GM18520 (cell line): ENCODE data around the gene FAM20C.

Source experiments
- ATAC-seq: cut with Tn5 transposase; IDR thresholded peaks from one replicate; pipeline ENCODE4 v1.9.1; 2021; ENCODE audit not compliant: unreplicated experiment

The FAM20C gene

DNA sequence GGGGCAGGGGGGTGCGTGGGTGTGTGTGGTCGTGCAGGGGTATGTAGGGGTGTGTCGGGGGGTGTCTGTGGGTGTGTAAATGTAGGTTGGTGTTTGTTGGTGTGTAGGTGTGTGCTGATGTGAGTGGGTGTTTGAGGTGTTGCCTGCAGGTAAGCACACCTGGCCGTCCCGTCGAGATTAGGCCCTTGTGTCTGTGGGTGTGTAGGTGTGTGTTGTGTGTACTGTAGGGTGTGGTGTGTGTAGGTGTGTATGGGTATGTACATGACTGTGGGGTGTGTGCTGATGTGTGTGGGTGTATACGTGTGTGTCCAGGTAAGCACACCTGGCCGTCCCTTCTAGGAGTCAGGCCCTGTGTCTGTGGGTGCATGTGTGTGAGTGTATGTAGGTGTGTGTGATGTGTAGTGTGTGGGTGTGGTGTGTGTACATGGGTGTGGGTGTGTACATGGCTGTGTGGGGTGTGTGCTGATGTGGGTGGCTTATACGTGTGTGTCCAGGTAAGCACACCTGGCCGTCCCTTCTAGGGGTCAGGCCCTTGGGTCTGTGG, 15.8 kb downstream of the FAM20C start:
- no peak for ATAC-seq

DNA sequence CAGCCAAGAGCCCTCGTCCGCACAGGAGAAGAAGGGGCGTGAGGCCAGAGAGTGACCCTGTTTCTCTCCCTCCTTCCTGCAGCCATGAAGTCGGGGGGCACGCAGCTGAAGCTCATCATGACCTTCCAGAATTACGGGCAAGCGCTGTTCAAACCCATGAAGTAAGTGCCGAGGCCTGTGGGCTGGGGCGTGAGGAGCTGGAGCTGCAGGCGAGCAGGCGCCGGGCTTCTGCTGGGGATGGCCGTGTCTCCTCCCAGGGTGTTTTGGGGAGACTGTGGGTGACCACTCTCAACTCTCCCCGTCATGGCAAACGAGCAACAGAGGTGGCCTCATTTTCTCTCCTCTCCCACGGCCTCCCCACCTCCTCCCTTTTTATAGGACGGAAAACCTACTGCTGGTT, 16.4 kb downstream of the FAM20C start:
- no peak for ATAC-seq

DNA sequence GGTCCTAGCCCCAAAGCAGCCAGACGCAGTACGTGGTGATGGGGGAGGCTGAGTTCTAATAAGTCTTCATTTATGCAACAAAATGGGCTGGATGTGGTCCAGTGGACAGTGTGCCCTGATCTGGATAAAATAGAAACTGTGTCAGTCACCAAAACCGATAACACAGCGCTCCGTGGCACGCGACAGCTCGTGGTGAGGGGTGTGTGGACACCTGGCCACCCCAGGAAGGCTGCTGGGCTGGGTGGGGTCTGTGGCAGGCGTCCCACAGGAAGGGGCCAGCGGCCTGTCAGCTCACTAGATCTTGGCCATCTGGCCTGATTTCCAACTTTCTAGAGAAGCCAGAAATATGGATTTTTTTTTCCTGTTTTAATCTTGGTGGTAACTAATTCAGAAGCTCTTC, 17.0 kb downstream of the FAM20C start:
- ATAC-seq: no peak

DNA sequence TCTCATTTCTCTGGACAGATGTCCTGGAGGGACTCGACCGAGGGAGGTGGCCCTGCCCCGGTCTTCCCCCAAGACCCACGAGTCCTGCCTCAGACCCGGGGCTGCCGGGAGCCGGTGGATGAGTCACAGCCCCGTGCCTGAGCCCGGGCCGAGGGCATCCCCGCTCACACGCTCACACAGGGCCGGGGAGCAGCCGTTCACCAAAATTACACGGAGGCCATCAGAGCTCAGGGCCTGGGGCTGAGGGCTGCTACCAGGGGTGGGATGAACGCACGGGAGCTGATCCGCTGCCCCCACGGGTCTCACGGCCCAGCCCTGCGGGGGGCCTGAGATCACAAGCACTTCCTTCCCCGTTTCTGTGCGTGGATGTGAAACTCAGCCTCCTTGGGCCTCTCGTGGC, 17.5 kb downstream of the FAM20C start:
- ATAC-seq: no peak

- no peak for ATAC-seq
Measured at GRCh38 chr7:210401-210925, 18.1 kb downstream of the FAM20C start.

DNA sequence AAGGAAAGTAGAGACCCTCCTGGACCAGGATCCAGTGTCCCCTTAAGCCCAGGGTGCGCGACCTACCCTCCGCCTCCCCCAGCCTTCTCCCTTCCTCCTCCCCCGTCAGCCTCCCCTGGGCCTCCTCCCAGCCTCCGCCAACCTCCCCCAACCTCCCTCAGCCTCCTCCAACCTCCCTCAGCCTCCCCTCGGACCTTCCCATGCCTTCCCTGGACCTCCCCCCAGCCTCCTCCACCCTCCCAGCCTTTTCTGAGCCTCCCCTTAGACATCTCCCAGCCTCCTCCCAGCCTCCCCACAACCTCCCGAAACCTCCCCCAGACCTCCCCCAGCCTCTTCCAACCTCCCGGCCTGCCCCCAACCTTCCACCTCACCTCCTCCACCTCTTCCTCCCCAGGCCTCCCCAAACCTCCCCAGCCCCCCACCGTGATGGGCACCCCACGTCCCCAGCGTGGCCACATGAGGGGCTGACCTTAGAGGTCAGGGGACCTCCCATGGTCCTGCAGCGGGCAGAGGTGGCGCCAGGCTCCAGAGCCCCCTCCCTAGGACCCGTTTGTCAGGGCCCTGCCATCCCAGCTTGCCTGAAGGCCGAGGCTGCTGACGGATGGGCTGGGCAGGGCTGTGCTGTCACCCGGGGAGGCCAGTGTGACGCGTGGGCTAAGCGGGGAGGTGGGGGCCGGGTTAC, 18.8 kb downstream of the FAM20C start:
- no peak for ATAC-seq

GRCh38 chr7:211715-212058, 19.3 kb downstream of the FAM20C start:
- ATAC-seq: no peak

DNA sequence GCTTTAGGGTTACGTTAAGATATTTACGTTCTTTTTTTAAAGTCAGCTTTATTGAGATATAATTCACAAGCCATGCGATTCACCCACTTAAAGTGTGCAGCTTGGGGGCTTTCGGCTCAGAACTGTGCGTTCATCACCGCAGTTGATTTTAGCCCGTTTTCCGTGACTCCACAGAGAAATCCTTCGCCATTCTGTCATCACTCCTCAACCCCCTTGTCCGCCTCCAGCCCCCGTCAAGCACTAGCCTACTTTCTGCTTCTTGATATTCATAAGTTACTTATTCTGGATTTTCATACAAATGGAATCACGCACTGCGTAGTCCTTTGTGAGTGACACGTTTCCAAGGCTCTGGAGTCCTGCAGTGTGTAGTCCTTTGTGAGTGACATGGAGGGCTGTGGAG, 20.4 kb downstream of the FAM20C start:
- no peak for ATAC-seq

- no peak for ATAC-seq
Measured at GRCh38 chr7:213324-213993, 21.1 kb downstream of the FAM20C start.

GRCh38 chr7:214410-215212, 22.2 kb downstream of the FAM20C start:
- ATAC-seq: no peak

GRCh38 chr7:216360-217300, 24.3 kb downstream of the FAM20C start:
- ATAC-seq: no peak

DNA sequence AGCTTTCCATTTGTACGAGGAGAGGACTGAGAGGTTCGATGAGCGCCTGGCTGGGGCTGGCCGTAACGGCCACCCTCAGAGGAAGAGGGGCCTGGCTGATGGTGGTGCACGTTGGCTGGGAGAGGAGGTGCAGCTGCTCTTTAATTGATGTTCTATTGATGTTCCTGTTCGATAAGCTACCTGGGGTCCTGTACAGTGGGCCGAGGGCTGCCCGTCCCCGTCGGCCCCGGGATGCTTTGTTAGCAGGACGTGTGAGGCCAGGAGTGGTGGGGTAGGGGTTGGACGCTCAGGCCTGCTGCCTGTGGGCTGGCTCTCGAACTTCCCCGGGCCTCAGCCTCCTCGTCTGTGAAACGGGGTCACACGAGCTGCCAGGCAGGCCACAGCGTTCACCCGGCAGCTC, 25.4 kb downstream of the FAM20C start:
- ATAC-seq: no peak

DNA sequence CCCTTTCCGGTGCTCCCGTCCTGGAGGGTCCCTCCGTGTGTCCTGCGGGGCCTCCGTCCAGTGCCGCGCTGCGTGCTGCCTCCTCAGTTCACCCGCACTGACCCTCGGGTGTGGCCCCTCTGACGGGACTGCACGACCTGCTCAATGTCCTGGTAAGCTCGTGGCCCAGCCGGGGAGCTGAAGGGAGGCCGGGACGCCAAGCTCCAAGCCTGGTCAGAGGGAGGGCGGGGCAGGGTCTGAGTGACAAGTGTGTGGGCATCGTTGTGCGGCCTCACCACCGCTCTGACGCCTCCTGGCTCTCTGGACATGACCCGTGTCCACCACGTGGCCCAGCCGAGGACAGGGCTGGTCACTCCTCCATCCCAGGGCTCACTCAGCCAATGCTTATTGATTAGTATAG, 25.9 kb downstream of the FAM20C start:
- ATAC-seq: no peak

GRCh38 chr7:218896-219580, 26.7 kb downstream of the FAM20C start:
- no peak for ATAC-seq

DNA sequence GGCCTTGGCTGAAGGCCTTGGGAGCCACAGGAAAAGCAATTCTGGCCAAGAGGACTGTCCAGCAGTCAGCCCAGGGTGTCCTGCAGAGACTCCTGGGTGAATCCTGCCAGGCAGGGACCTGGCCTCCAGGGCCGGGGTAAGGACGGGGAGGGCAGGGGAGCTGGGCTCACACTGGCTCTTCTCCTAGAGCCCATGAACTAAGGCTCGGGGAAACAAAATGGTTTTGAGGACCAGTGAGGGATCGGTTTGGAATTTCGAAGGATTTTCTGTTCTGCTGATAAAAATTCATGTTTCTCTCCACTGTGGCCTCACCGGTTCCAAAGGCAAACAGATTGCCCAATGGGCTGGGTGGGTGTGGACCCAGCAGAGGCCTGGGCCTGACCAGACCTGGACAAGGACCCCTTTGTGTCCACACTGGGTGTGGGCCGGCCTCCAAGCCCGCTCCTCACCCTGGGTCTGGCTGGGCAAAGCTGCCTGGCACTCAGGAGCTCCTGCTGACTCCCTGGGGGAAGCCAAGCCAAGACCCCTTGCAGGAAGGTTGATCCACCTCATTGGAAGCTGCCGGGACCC, 27.3 kb downstream of the FAM20C start:
- ATAC-seq: no peak

DNA sequence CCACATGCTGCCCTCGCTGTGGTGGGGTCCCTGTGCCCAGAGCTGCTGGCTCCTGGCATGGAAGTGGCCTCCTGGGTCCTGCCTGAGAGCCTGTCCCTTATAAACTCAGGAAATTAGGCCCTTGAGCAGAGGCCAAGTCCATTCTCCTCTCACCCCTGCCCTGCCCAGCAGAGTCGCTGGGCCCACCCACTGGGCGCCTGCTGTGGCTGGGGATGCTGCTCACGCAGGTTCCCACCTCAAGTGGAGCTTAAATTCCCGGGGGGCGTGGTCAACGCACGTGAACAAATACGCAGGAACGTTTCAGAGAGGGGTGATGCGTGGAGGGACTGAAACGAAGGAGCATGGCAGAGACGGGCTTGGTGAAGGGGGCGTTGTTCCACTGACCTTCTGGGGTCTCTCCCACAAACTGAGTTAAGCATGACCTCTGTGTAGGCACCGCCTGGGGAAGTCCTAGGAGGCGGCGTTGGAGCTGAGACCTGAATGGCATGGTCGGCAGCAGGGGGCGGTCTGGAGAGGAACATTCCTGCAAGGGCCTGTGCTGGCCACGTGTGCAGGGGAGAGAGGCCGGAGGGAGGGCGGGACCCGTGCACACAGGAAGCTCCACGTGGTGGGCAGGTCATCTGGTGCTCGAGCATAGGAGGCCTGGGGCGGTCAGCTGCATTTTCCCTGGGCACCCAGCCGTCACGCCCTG, 27.9 kb downstream of the FAM20C start:
- ATAC-seq: no peak

DNA sequence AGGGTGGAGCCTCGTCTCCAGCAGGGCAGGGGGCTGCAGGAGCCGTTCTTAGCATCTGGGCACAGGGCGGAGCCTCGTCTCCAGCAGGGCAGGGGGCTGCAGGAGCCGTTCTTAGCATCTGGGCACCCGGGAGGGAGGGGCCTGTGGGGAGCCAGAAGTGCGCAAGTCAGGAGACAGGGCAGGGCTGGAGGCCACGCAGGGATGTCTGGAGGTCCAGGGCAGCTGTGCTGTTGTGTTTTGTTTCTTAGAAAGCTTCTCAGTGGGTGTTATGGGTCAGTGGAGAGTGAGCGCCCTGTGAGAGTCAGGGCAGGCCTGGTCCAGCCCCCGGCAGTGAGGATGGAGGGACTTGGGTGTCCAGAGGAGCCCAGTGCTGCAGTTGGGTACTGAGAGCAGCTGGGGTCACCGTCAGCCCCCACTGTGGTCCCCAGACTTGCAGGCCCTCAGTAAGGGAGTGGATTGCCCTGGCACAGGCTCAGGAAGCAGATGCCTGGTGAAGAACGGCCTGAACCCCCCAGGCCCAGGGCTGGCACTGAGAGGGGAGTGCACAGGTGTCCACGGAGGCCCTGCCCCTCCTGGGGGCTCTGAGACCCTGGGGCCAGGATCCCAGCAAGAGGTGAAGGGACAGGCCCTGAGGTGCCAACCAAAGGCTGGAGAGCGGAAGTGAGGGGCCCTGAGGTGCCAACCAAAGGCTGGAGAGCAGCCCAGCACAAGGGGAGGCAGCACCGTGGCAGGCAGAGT, 29.8 kb downstream of the FAM20C start:
- no peak for ATAC-seq

GRCh38 chr7:222716-223041, 30.3 kb downstream of the FAM20C start:
- ATAC-seq: no peak
